Measurements from ENCODE around the gene CDYL. TPM values are rescaled to one million over a fixed set of nuclear protein-coding genes. Genes with fewer than 3 reads are reported as not detected.
A peak's percentile ranks its signal among the peaks of the same experiment; 100 is the strongest.

The CDYL gene
- polyA plus RNA-seq, 1 experiment = 21.9 TPM

GRCh38 chr6:4853782-4854511 lies 77.7 kb downstream of the CDYL start:
- Histone ChIP-seq H3K4me3 (ENCODE audit: low read depth, low read length) (no peak overlapping the region), H3K36me3 (ENCODE audit: control insufficient read depth, insufficient read depth, low read length) (no peaks in the 10 kb centered on the region), H3K27me3 (ENCODE audit: control insufficient read depth, insufficient read depth, low read length) (no peaks in the 10 kb centered on the region)
- DNase-seq (ENCODE audit: low read depth) = no peak
- TF ChIP-seq CTCF (IDR thresholded peaks at IDR 0.05; ENCODE audit: insufficient read depth, low read depth, low read length) = no peak
- POLR2A ChIA-PET = no interaction called here
- CTCF ChIA-PET = interaction anchor here (1.5 kb wide), 1 partner anchor 9 kb away, joined by 4 read pairs; no protein-coding TSS in a partner anchor

GRCh38 chr6:4856785-4857184 lies 80.6 kb downstream of the CDYL start:
- TF ChIP-seq CTCF (IDR thresholded peaks at IDR 0.05; ENCODE audit: insufficient read depth, low read depth, low read length) = 0 out of 2 replicates have a peak, but pooled peaks have one; percentile 7
- Histone ChIP-seq H3K4me3 (ENCODE audit: low read depth, low read length) (no peak overlapping the region), H3K27me3 (ENCODE audit: control insufficient read depth, insufficient read depth, low read length) (no peaks in the 10 kb centered on the region), H3K36me3 (ENCODE audit: control insufficient read depth, insufficient read depth, low read length) (no peaks in the 10 kb centered on the region)
- no peak for DNase-seq (ENCODE audit: low read depth)
- POLR2A ChIA-PET = no interaction called here
- CTCF ChIA-PET = no interaction called here

GRCh38 chr6:4858194-4859015 lies 82.2 kb downstream of the CDYL start:
- no peak for DNase-seq (ENCODE audit: low read depth)
- H3K36me3 ChIP-seq (ENCODE audit: control insufficient read depth, insufficient read depth, low read length) = no peaks in the 10 kb centered on the region
- POLR2A ChIA-PET = no interaction called here
- no peak overlapping the region for H3K4me3 ChIP-seq (ENCODE audit: low read depth, low read length)
- CTCF ChIA-PET = interaction anchor here (0.6 to 1.8 kb wide), 7 partner anchors 10 to 1526 kb away, joined by 3 to 7 read pairs (median 4); no protein-coding TSS in a partner anchor
- no peak for TF ChIP-seq CTCF (IDR thresholded peaks at IDR 0.05; ENCODE audit: insufficient read depth, low read depth, low read length)
- H3K27me3 ChIP-seq (ENCODE audit: control insufficient read depth, insufficient read depth, low read length) = no peaks in the 10 kb centered on the region

GRCh38 chr6:4860387-4860786 lies 84.2 kb downstream of the CDYL start:
- H3K27me3 ChIP-seq (ENCODE audit: control insufficient read depth, insufficient read depth, low read length) = no peaks in the 10 kb centered on the region
- H3K36me3 ChIP-seq (ENCODE audit: control insufficient read depth, insufficient read depth, low read length) = no peaks in the 10 kb centered on the region
- TF ChIP-seq CTCF (IDR thresholded peaks at IDR 0.05; ENCODE audit: insufficient read depth, low read depth, low read length) = no peak
- H3K4me3 ChIP-seq (ENCODE audit: low read depth, low read length) = no peak overlapping the region
- POLR2A ChIA-PET = no interaction called here
- CTCF ChIA-PET = no interaction called here
- DNase-seq (ENCODE audit: low read depth) = no peak

GRCh38 chr6:4861564-4861963 lies 85.4 kb downstream of the CDYL start:
- no peak for DNase-seq (ENCODE audit: low read depth)
- POLR2A ChIA-PET = no interaction called here
- TF ChIP-seq CTCF (IDR thresholded peaks at IDR 0.05; ENCODE audit: insufficient read depth, low read depth, low read length) = no peak
- Histone ChIP-seq H3K27me3 (ENCODE audit: control insufficient read depth, insufficient read depth, low read length) (no peaks in the 10 kb centered on the region), H3K36me3 (ENCODE audit: control insufficient read depth, insufficient read depth, low read length) (no peaks in the 10 kb centered on the region), H3K4me3 (ENCODE audit: low read depth, low read length) (no peak overlapping the region)
- CTCF ChIA-PET = no interaction called here
